OCI-LY1 (cell line): ENCODE results near the gene RGCC.

ENCODE experiments used
- H2AFZ ChIP-seq: fragments of 200-600 bp; sonication (generic), shearing (Covaris generic); 2 replicates; pipeline ENCODE4 v1.6.0; 2014; ENCODE audit warnings: antibody characterized with exemption, mild to moderate bottlenecking, low read length
- H3F3A ChIP-seq: fragments of 200-600 bp; sonication (generic), shearing (Covaris generic); 2 replicates; pipeline ENCODE4 v1.6.0; 2014; ENCODE audit warnings: mild to moderate bottlenecking, antibody characterized with exemption, low read length, moderate library complexity; ENCODE audit not compliant: insufficient read depth
- H3K27ac ChIP-seq: fragments of 200-600 bp; sonication (generic); 2 replicates; pipeline ENCODE4 v1.5.1; 2014; ENCODE audit warnings: low read length, mixed run types, mild to moderate bottlenecking, low read depth; ENCODE audit not compliant: poor library complexity, severe bottlenecking
- H3K27me3 ChIP-seq: fragments of 200-600 bp; sonication (generic); 2 replicates; pipeline ENCODE4 v1.6.0; 2014; ENCODE audit warnings: antibody characterized with exemption, mild to moderate bottlenecking, low read length, moderate library complexity; ENCODE audit not compliant: insufficient read depth
- H3K36me3 ChIP-seq: fragments of 200-600 bp; sonication (generic); 2 replicates; pipeline ENCODE4 v1.6.1; 2014; ENCODE audit warnings: mild to moderate bottlenecking, antibody characterized with exemption, low read length, moderate library complexity, mixed read lengths; ENCODE audit not compliant: insufficient read depth
- H3K4me1 ChIP-seq: fragments of 200-600 bp; sonication (generic); 2 replicates; pipeline ENCODE4 v1.5.1; 2014; ENCODE audit warnings: mild to moderate bottlenecking, low read length, moderate library complexity; ENCODE audit not compliant: insufficient read depth, severe bottlenecking
- H3K4me2 ChIP-seq: fragments of 200-600 bp; sonication (generic), shearing (Covaris generic); 2 replicates; pipeline ENCODE4 v1.6.1; 2014; ENCODE audit warnings: low read length
- H3K4me3 ChIP-seq: fragments of 200-600 bp; sonication (generic); 2 replicates; pipeline ENCODE4 v1.5.1; 2014; ENCODE audit warnings: low read length, low read depth, mild to moderate bottlenecking, mixed read lengths; ENCODE audit not compliant: poor library complexity, severe bottlenecking
- H3K79me2 ChIP-seq: fragments of 200-600 bp; shearing (Covaris generic); 2 replicates; pipeline ENCODE4 v1.6.1; 2016; ENCODE audit warnings: mixed run types, low read length, mixed read lengths; ENCODE audit not compliant: insufficient read depth
- H3K9ac ChIP-seq: fragments of 200-600 bp; sonication (generic), shearing (Covaris generic); 2 replicates; pipeline ENCODE4 v1.6.1; 2014; ENCODE audit warnings: mild to moderate bottlenecking, low read length, mixed read lengths
- H3K9me2 ChIP-seq: fragments of 200-600 bp; sonication (generic), shearing (Covaris generic); 2 replicates; pipeline ENCODE4 v1.6.1; 2014; ENCODE audit warnings: low read depth, mild to moderate bottlenecking, low read length, mixed read lengths
- H3K9me3 ChIP-seq: fragments of 200-600 bp; shearing (Covaris generic); 2 replicates; pipeline ENCODE4 v1.6.1; 2014; ENCODE audit warnings: low read length, mixed read lengths
- H4K20me1 ChIP-seq: fragments of 200-600 bp; sonication (generic), shearing (Covaris generic); 2 replicates; pipeline ENCODE4 v1.6.0; 2016; ENCODE audit warnings: mild to moderate bottlenecking, low read length; ENCODE audit not compliant: insufficient read depth
- CTCF ChIP-seq: fragments of 200-600 bp; sonication (generic), shearing (Covaris generic); IDR thresholded peaks from 2 replicates; pipeline ENCODE4 v1.5.1; 2017; ENCODE audit warnings: mild to moderate bottlenecking, antibody characterized with exemption, low read length, moderate library complexity, mixed read lengths
- EZH2 ChIP-seq: fragments of 200-600 bp; sonication (generic), shearing (Covaris generic); IDR thresholded peaks from 2 replicates; pipeline ENCODE4 v1.8.0; 2017; ENCODE audit warnings: borderline replicate concordance, mixed run types, mild to moderate bottlenecking, antibody characterized with exemption, low read length, moderate library complexity, mixed read lengths

RGCC gene

GRCh38 chr13:41505209-41505835 is 48.0 kb downstream of the RGCC start:
- Histone ChIP-seq H3F3A (peaks cover 9% of the 10 kb centered on the region; the same call in 1 of the 2 replicates), H3K4me2 (no peak overlapping the region), H3K4me1 (peaks cover 52% of the 10 kb centered on the region), H3K27me3 (no peaks in the 10 kb centered on the region), H3K4me3 (no peak overlapping the region), H4K20me1 (no peaks in the 10 kb centered on the region), H3K9me2 (no peaks in the 10 kb centered on the region), H3K9me3 (no peaks in the 10 kb centered on the region), H3K9ac (no peak overlapping the region), H3K36me3 (peaks cover 4% of the 10 kb centered on the region), H2AFZ (no peak overlapping the region), H3K27ac (peak overlapping the region; percentile 39), H3K79me2 (no peaks in the 10 kb centered on the region)
- TF ChIP-seq EZH2: no peak
- TF ChIP-seq CTCF: no peak

GRCh38 chr13:41506312-41506711 is 49.0 kb downstream of the RGCC start:
- H3K79me2 ChIP-seq: no peaks in the 10 kb centered on the region
- H2AFZ ChIP-seq: no peak overlapping the region
- no peaks in the 10 kb centered on the region for H4K20me1 ChIP-seq
- peak overlapping the region; percentile 39 for H3K27ac ChIP-seq
- H3K4me1 ChIP-seq: peaks cover 43% of the 10 kb centered on the region
- no peak overlapping the region for H3K4me2 ChIP-seq
- no peak overlapping the region for H3K4me3 ChIP-seq
- TF ChIP-seq EZH2 (no peak), CTCF (no peak)
- peaks cover 4% of the 10 kb centered on the region for H3K36me3 ChIP-seq
- no peaks in the 10 kb centered on the region for H3K27me3 ChIP-seq
- H3K9ac ChIP-seq: no peak overlapping the region
- peaks cover 9% of the 10 kb centered on the region; the same call in 1 of the 2 replicates for H3F3A ChIP-seq
- no peaks in the 10 kb centered on the region for H3K9me3 ChIP-seq
- H3K9me2 ChIP-seq: no peaks in the 10 kb centered on the region

- Histone ChIP-seq H3K4me3 (no peak overlapping the region), H3F3A (peaks cover 6% of the 10 kb centered on the region; the same call in 1 of the 2 replicates), H3K9me2 (no peaks in the 10 kb centered on the region), H3K4me1 (peaks cover 34% of the 10 kb centered on the region), H4K20me1 (no peaks in the 10 kb centered on the region), H3K27me3 (no peaks in the 10 kb centered on the region), H3K4me2 (no peak overlapping the region), H3K79me2 (no peaks in the 10 kb centered on the region), H3K36me3 (no peaks in the 10 kb centered on the region), H2AFZ (no peak overlapping the region), H3K27ac (peak overlapping the region; percentile 20), H3K9me3 (no peaks in the 10 kb centered on the region), H3K9ac (no peak overlapping the region)
- TF ChIP-seq CTCF (no peak), EZH2 (no peak)
These were observed 52.6 kb downstream of the RGCC start for GRCh38 chr13:41509971-41510370.
